Endothelial cell of umbilical vein (primary cell): ENCODE data around the gene SNAPIN. TPM values are rescaled to one million over a fixed set of nuclear protein-coding genes. Genes with fewer than 3 reads are reported as not detected.

Experiments used
- BruUV-seq: library from RNA; stranded (reverse); fragments of 400-500 nt; replicated peaks from 2 replicates; lab custom pipeline; 2021; lab: Mats Ljungman, UMichigan
- CTCF ChIA-PET: fragments of 300-600, 350-600 bp; sonication (Branson Sonifier 250); formaldehyde crosslinking; loops from one replicate; lab custom pipeline; 2021; ENCODE audit warnings: antibody characterized with exemption, inconsistent platforms; lab: Charles Lee
- POLR2A ChIA-PET: fragments of 300-600, 350-600 bp; sonication (Branson Sonifier 250); formaldehyde crosslinking; loops from one replicate; lab custom pipeline; 2021; ENCODE audit warnings: antibody characterized with exemption, inconsistent platforms; lab: Charles Lee
- DNase-seq: peaks from one replicate; pipeline ENCODE4 v3.0.0-alpha.2; 2011; ENCODE audit warnings: low read depth, low spot score
- FAIRE-seq: peaks from 2 replicates; lab custom pipeline; 2011; peaks lifted over from hg19 to GRCh38; lab: Jason Lieb, UNC
- H2AFZ ChIP-seq: 2 replicates; pipeline ENCODE4 v1.6.0; 2012; ENCODE audit warnings: low read depth, low read length, control low read depth, inconsistent platforms
- H3K27ac ChIP-seq: 2 replicates; pipeline ENCODE4 v1.5.1; 2011; ENCODE audit warnings: low read depth, mild to moderate bottlenecking, control low read depth, low read length, moderate library complexity; ENCODE audit not compliant: insufficient read depth
- H3K27me3 ChIP-seq, 2 experiments: 2 replicates each; pipeline versions ENCODE4 v1.6.0 to v1.6.1; 2011; ENCODE audit warnings: low read length in 2 of 2, mixed read lengths in 1 of 2; ENCODE audit not compliant: control insufficient read depth in 2 of 2, insufficient read depth in 2 of 2
- H3K36me3 ChIP-seq, 2 experiments: 2 replicates in 1 of 2; 3 replicates in 1 of 2; pipeline ENCODE4 v1.5.1; 2011; ENCODE audit warnings: low read length in 2 of 2, mild to moderate bottlenecking in 1 of 2, moderate library complexity in 1 of 2; ENCODE audit not compliant: control insufficient read depth in 2 of 2, insufficient read depth in 2 of 2; ENCODE audit errors: extremely low read depth in 1 of 2
- H3K4me1 ChIP-seq: 3 replicates; pipeline ENCODE4 v1.5.1; 2011; ENCODE audit warnings: mild to moderate bottlenecking, low read length; ENCODE audit not compliant: control insufficient read depth, insufficient read depth; ENCODE audit errors: extremely low read depth
- H3K4me2 ChIP-seq: 2 replicates; pipeline ENCODE4 v1.6.1; 2011; ENCODE audit warnings: low read length, control low read depth, mixed read lengths; ENCODE audit not compliant: insufficient read depth
- H3K4me3 ChIP-seq, 3 experiments: fragments of 200-600 bp in 1 of 3; sonication (generic), shearing (Covaris generic) in 1 of 3; replicated peaks in 1 of 3; 2 replicates each; pipeline ENCODE4 v1.5.1; 2011 to 2016; ENCODE audit warnings: control low read depth in 3 of 3, low read length in 3 of 3, mild to moderate bottlenecking in 2 of 3, inconsistent platforms in 1 of 3, low read depth in 1 of 3, moderate library complexity in 1 of 3; ENCODE audit not compliant: insufficient read depth in 1 of 3
- H3K79me2 ChIP-seq: 2 replicates; pipeline ENCODE4 v1.6.0; 2012; ENCODE audit warnings: low read length, inconsistent platforms; ENCODE audit not compliant: control insufficient read depth, insufficient read depth
- H3K9ac ChIP-seq: replicated peaks from 2 replicates; pipeline ENCODE3; 2011; ENCODE audit warnings: low read length, control low read depth; ENCODE audit not compliant: insufficient read depth; ENCODE audit errors: extremely low read depth
- H3K9me1 ChIP-seq: replicated peaks from 3 replicates; pipeline ENCODE4 v1.6.0; 2011; ENCODE audit warnings: mild to moderate bottlenecking, low read length; ENCODE audit not compliant: control insufficient read depth, insufficient read depth; ENCODE audit errors: extremely low read depth
- H3K9me3 ChIP-seq: replicated peaks from 2 replicates; pipeline ENCODE4 v1.5.1; 2012; ENCODE audit warnings: low read length, inconsistent platforms; ENCODE audit not compliant: control insufficient read depth, insufficient read depth
- H4K20me1 ChIP-seq: replicated peaks from 2 replicates; pipeline ENCODE3; 2011; ENCODE audit warnings: mild to moderate bottlenecking, low read length; ENCODE audit not compliant: control insufficient read depth, insufficient read depth; ENCODE audit errors: extremely low read depth
- CTCF ChIP-seq, 2 donors: IDR thresholded peaks; 1 replicate in 1 of 2; 2 replicates in 1 of 2; pipeline ENCODE4 v1.5.1; 2011; ENCODE audit warnings: low read length in 2 of 2, mild to moderate bottlenecking in 2 of 2, moderate library complexity in 2 of 2, control low read depth in 1 of 2, inconsistent platforms in 1 of 2, low read depth in 1 of 2; ENCODE audit not compliant: insufficient read depth in 1 of 2; ENCODE audit errors: extremely low read depth in 1 of 2
- EZH2 ChIP-seq: IDR thresholded peaks from 2 replicates; pipeline ENCODE4 v1.6.1; 2012; ENCODE audit warnings: borderline replicate concordance, low read depth, mild to moderate bottlenecking, moderate library complexity, low read length, inconsistent platforms; ENCODE audit not compliant: severe bottlenecking
- FOS ChIP-seq: IDR thresholded peaks from 2 replicates; pipeline ENCODE4 v1.6.1; 2011; ENCODE audit warnings: mild to moderate bottlenecking, low read length, moderate library complexity, borderline replicate concordance; ENCODE audit not compliant: insufficient read depth
- GATA2 ChIP-seq: IDR thresholded peaks from 2 replicates; pipeline ENCODE4 v1.7.0; 2011; ENCODE audit warnings: low read depth, mild to moderate bottlenecking, moderate library complexity, mixed read lengths, low read length; ENCODE audit not compliant: insufficient read length, insufficient read depth
- JUN ChIP-seq: IDR thresholded peaks from 2 replicates; pipeline ENCODE4 v1.6.1; 2011; ENCODE audit warnings: borderline replicate concordance, low read depth; ENCODE audit not compliant: insufficient read length, insufficient read depth
- MAX ChIP-seq: IDR thresholded peaks from 2 replicates; pipeline ENCODE4 v1.6.1; 2011; ENCODE audit not compliant: insufficient read depth, insufficient read length
- MYC ChIP-seq: IDR thresholded peaks from one replicate; pipeline ENCODE4 v1.6.1; 2011; ENCODE audit warnings: mild to moderate bottlenecking, low read depth, low read length
- POLR2A ChIP-seq: IDR thresholded peaks from 2 replicates; pipeline ENCODE4 v1.6.1; 2012; ENCODE audit warnings: low read depth, mild to moderate bottlenecking, control low read depth, low read length
- POLR2AphosphoS5 ChIP-seq: IDR thresholded peaks from 2 replicates; pipeline ENCODE4 v1.6.1; 2012; ENCODE audit warnings: low read depth, mild to moderate bottlenecking, control low read depth, low read length, moderate library complexity; ENCODE audit not compliant: insufficient read depth
- dilution Hi-C: fragments of 300-500 bp; cut with MboI; formaldehyde crosslinking; loops from one replicate; pipeline ENCODE4 v1.15.0; 2019; ENCODE audit warnings: low sequenced_read_pairs; ENCODE audit not compliant: extremely low pct_ligation_motif_present
- intact Hi-C: fragments of 100-400 bp; cut with micrococcal nuclease; formaldehyde crosslinking; loops from one replicate; pipeline ENCODE4 v1.10.0; 2022
- polyA plus RNA-seq, 4 experiments: library from polyadenylated mRNA; depleted of rRNA in 3 of 4; stranded (reverse) in 3 of 4; unstranded in 1 of 4; fragments of >200 nt; gene quantifications; 2 replicates each; pipeline versions ENCODE4 v1.2.1 to v1.2.3, GENCODE V29; 2011 to 2012; ENCODE audit warnings: missing spikeins in 1 of 4
- total RNA-seq: library from RNA; stranded (reverse); gene quantifications from 2 replicates; pipeline ENCODE4 v1.2.3, GENCODE V29; 2021

SNAPIN gene
- total and polyA plus RNA-seq, 2 donors (not counting 3 experiments of a cell fraction or from before 2014, with no cell fraction given): 36.8 to 55.1 TPM

- intact Hi-C loops: no loop called here
- Histone ChIP-seq H3K27ac (peak overlapping the region; percentile 81), H3K4me3 (peak overlapping the region; percentile 57 to 74 (median 62)), H3K79me2 (peaks cover 28% of the 10 kb centered on the region), H3K36me3 (no peaks in the 10 kb centered on the region), H3K9me3 (no peaks in the 10 kb centered on the region), H3K9ac (peak overlapping the region; percentile 86), H3K4me2 (peak overlapping the region; percentile 93), H3K4me1 (peaks cover 14% of the 10 kb centered on the region), H2AFZ (peak overlapping the region; percentile 55), H3K9me1 (no peaks in the 10 kb centered on the region), H3K27me3 (no peaks in the 10 kb centered on the region), H4K20me1 (no peaks in the 10 kb centered on the region)
- DNase-seq (no peak), FAIRE-seq (peak; percentile 33)
- dilution Hi-C loops: no loop called here
- BruUV-seq: no TSS peak
- CTCF ChIA-PET: interaction anchor here (0.8 to 7.8 kb wide), 22 partner anchors 8 to 146 kb away, joined by 3 to 145 read pairs (median 10); partner anchors contain the start of genes S100A14 and S100A16
- TF ChIP-seq JUN (no peak), GATA2 (no peak), EZH2 (no peak), POLR2A (no peak), MYC (no peak), FOS (no peak), POLR2AphosphoS5 (no peak), MAX (no peak), CTCF (IDR thresholded peaks at IDR 0.05; ENCODE audit: extremely low read depth in 1 of 2, insufficient read depth in 1 of 2, low read depth in 1 of 2, low read length in 2 of 2) (no peak)
- POLR2A ChIA-PET: interaction anchor here (1.1 to 3.6 kb wide), 12 partner anchors 9 to 60 kb away, joined by 3 to 43 read pairs (median 6); partner anchors contain the start of genes ILF2, S100A14 and S100A16
These were observed 32.0 kb upstream of the SNAPIN start for GRCh38 chr1:153626477-153626903.
